GM19023 (cell line): ENCODE data around the gene MBTPS1.

Experiments
- ATAC-seq: cut with Tn5 transposase; IDR thresholded peaks from one replicate; pipeline ENCODE4 v1.9.1; 2021; ENCODE audit warnings: mild to moderate bottlenecking, moderate library complexity; ENCODE audit not compliant: unreplicated experiment

The MBTPS1 gene

DNA sequence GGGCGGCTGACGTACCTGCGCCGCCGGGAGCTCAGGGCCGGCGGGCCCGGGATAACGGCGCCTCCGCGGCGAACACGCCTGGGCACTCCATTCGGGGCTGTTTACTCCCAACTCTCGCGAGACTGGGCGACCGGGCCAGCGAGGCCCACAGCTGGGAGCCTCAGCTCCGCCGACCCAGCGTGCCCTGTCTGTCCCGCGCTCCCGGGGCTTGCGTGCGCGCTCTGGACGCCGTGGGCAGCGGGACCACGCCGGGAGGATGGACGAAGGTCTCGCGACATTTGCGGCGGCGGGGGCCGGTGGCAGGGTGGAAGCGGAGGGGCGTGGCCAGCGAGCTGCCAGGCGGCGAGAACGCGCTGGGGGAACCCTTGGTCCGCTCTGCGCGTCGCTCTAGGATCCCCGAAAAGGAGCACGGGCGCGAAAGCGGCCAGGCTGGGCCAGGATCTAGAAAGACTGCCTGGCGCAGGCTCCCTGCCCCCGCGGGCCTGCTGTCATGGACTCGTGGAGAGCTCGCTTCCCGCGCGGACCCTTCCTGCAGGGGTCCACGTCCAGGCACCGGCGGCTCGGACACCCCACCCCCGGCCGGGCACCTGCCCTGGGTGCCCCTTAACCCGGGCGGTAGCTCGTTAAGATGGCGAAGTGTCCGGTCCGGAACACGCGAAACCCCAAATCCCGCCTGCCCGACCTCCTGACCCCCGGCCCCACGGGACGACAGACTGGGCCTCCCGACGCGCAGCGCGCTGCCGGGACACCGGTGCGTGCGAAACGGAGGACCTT lies at the start of gene MBTPS1:
MBTPS1 (minus strand) TSS at position 223 of the 774 bp plus-strand sequence. CDS start 15,159 bp downstream, outside the sequence.
- peak; percentile 93 for ATAC-seq

DNA sequence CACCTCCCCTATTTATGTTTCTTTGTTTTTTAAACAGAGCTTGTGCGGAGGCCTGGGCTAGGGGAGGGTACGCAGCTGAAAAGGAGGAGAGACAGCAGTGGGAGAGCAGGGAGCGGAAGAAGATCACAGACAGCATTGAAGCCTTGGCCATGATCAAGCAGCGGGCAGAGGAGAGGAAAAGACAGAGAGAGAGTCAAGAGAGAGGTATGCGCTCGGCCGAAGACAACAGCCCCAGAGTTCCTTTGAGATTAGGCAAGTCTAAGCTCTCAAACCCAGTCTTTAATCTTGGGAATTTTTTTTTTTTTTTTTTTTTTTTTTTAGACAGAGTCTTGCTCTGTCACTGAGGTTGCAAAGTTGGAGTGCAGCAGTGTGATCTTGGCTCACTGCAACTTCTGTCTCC lies 49.0 kb upstream of the MBTPS1 start:
- ATAC-seq: no peak

DNA sequence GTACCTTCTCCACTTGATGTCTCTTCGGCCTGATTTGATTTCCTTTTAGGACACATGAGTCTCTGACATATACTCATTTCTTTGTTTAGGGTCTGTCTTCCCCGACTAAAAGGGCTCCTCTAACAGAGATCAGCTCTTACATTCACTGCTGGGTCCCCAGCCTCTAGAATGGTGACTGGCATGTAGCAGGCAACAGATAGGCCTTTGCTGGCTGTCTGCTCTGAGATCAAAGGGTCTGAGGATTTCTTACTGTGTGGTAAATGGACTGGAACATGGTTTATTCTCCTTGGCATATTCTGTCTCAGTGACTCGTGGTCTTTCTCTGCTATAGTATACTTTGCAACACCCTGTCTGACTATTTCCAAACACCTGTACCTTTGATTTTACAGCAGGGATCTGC lies 45.1 kb upstream of the MBTPS1 start:
- ATAC-seq: no peak

DNA sequence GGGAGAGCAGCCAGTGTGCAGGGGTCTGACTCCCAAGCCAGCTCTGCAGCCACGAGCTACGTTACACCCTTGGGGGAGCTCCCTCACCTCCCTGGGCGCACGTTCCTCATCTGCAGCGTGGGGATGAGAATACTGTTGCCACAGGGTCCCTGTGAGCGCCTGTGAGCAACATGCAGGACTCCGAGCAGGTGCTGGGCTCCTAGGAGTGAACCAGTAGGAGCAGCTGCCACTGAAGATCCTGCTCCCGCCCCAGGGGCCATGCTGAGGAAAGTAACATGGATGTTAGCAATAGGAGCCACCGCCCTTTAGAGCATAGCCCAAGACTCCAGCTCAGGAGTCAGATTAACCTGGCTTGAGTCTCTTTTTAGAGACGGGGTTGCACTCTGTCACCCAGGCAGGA lies 44.3 kb upstream of the MBTPS1 start:
- no peak for ATAC-seq

DNA sequence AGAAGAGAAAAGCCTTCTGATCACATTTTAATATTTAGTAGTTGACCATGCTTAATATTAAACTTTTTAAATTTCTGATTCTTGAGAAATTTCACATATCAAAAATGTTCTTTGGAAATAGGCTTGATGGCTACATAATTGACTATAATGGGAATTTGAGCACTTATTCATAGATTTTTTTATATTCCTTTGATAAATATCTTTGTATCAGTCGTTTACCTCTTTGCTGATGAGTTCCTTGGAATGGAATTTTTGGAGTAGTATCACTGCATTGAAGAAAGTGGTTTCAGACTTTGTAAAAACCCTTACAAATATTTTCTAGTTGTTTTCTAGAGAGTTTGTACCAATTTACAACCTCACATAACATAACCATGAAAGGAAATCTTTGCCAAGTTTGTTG lies 43.1 kb upstream of the MBTPS1 start:
- no peak for ATAC-seq

DNA sequence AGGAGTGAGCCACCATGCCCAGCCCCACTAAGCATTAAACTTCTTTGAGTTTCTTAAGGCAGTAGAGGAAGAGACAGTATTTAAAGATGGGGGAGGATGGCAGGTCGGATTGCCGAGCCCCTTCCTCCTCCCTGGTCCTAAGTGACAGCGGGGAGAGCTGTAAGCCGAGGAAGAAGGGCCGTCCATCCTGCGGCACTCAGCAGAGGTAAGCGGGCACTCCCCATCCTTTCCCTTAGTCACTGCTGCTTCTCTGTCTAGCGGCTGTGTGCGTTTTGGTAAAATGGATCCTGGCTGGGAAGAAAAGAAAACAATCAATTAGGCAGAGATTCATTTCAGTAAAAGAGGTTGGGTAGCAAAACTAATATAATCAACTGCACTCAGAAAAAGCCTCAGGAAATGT lies 42.3 kb upstream of the MBTPS1 start:
- ATAC-seq: no peak

DNA sequence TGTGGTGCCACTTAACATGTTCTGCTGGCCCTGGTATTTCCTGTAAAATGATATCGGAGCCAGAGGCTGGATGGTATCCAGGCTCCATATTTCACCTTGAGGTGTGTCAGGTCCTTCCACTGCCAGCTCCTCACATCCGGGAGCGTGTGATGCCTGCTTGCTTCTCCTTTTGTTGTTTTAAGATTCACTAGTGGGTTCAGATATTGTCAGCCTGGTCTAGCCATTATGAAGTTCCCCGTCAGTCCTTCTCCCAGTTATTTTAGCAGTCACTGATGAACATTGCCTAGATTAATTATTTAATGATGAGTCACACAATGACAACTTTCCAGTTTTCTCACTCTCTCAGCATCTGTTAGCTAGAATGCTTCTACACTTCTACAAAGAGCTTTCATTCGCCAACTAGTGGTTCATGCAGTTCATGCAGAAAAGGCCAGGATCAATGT lies 39.6 kb upstream of the MBTPS1 start:
- ATAC-seq: no peak

DNA sequence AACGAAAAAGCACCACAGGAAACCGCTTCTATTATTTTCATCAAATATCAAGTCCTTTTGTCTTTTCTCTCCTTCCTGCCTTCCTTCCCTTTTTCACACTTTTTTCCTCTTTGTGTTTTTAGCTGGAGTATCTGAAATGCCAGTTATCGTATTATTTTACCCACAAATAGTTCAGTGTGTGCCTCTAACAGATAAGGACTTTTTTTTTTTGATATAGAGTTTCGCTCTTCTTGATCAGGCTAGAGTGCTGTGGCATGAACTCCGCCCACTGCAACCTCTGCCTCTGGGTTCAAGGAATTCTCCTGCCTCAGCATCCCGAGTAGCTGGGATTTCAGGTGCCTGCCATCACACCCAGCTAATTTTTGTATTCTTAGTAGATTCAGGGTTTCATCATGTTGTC lies 39.0 kb upstream of the MBTPS1 start:
- ATAC-seq: no peak

DNA sequence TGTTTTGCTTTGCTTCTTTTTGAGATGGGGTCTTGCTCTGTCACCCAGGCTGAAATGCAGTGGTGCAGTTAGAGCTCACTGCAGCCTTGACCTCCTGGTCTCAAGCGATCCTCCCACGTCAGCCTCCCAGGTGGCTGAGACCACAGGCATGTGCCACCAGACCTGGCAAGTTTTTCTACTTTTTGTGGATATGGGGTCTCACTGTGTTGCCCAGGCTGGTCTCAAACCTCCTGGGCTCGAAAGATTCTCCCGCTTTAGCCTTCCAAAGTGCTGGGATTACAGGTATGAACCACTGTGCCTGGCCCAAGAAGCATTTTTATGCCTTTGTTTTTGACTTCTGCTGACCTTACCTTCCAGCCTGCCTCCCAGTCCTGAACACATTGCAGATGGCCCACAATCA lies 38.5 kb upstream of the MBTPS1 start:
- ATAC-seq: no peak

DNA sequence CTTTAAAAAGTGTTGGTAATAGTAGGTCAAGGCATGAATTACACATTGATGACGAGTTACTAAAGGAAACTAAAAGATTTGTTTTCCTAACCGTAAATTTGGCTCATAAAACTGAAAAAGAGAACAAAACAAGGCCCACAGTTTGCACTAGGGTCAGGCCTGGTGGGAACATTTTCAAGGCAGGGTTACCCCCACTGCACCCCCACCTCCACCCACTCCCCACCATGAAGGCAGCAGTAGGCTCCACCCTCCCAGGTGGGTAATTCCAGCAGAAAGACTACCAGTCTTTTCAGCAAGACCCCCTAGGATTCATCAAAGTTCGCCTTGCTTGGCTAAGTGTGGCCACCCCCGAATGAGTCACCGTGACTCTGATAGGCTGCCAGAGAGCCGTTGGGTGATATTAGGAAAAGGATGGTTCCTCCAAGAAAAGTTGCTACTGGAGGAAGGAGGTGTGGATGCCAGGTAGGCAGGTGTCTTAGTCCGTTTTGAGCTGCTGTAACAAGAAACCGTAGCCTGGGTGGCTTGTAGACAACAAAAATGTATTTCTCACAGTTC lies 37.0 kb upstream of the MBTPS1 start:
- ATAC-seq: no peak

DNA sequence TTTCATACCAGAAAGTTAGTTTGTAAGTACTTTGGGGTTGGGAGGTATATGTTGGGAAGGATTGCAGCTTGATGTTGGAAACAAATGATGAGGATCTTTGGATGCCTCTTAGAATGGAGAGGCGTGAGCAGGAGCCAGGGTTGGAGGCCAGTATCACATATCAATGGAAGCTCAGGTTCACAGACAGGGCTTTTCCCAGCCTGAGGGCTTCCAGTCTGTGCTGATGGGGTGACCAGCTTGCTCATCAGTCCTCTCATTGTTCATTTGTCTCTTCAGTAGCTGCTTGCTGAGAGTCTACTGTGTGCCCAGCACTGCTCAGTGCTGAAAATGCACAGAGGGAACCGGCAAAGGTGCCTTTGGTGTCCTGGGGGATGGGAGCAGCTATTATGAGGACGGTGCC lies 34.2 kb upstream of the MBTPS1 start:
- no peak for ATAC-seq

DNA sequence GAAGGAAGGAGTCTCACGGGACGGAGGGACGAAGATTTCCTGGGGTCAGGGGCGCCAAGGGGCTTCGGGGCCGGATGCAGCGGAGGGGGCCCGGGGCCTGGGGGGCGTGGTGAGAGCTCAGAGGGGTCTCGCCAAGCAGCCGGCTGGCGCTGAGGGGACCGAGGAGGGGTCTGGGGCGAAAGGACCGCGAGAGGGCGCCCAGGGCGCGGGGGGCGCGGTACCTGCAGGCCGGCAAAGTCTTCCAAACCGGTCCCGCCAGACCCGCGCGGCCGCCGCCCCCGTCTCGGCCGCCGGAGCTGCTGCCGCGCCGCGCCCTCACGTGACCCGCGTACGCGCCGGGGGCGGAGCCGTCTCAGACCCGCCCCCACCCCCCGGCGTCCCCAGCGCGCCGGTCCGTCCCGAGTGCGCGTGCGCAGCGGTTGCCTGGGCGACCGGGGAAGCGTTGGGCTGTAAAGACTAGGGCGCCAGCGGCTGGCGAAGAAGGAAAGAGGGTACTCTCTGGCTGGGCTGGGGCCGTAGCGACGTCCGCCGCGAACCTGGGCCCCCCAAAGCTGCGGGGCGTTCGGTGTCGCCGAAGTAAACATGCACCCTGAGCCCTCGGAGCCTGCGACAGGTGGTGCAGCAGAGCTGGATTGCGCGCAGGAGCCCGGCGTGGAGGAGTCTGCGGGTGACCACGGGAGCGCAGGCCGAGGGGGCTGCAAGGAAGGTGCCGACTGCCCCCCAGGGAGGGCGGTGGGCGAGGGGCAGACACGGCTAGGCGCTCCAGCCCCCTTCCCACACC lies 28.3 kb upstream of the MBTPS1 start, which contains the start of the genes DNAAF1 and HSDL1:
DNAAF1 (plus strand) TSS at position 450 of the 781 bp plus-strand sequence; CDS start at position 583, 133 bp downstream.
HSDL1 (minus strand) TSS at position 319 of the 781 bp plus-strand sequence. CDS start 13,856 bp downstream, outside the sequence.
- ATAC-seq: peak; percentile 83

DNA sequence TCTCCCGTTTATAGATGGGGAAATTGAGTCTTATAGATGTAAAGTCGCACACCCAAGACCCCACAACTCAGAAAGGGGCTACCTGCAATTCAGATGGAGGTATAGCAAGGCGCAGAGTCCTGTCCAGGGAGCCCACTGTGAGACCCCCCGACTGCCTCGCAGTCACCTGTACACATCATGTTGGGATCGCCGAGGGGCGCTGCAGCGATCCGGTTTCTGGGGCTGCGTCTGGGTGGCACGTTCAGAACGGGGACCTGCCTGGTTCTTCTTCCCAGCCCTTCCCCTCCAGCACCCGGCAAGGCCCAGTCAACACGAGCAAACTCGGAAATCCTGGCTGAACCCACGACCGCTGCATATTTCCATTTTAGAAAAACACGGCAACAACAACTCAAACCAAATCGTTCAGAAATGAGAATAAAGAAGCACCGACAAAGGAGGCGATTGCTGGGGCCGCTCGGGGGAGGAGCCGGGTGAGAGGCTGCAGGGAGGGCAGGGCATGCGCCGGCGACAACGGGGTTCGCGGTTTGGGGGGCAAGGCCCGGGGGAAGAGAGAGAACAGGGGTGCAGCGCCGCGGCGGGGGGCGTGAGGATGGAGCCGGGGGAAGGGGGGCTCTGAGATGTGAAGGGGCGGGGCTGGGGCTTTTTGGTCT lies 27.6 kb upstream of the MBTPS1 start:
- ATAC-seq: peak; percentile 29

DNA sequence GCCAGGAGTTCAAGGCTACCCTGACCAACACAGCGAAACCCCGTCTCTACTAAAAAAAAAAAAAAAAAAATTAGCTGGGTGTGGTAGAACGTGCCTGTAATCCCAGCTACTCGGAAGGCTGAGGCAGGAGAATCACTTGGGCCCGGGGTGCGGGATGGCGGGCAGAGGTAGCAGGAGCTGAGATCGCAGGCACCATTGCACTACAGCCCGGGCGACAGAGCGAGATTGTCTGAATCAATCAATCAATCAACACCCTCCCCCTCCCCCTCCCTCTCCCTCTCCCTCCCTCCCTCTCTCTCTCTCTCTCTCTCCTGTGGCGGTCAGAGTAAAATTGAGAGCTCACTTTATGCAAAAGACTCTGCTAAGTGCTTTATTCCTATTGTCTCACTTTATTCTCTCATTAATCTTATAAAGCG lies 27.1 kb upstream of the MBTPS1 start:
- no peak for ATAC-seq

DNA sequence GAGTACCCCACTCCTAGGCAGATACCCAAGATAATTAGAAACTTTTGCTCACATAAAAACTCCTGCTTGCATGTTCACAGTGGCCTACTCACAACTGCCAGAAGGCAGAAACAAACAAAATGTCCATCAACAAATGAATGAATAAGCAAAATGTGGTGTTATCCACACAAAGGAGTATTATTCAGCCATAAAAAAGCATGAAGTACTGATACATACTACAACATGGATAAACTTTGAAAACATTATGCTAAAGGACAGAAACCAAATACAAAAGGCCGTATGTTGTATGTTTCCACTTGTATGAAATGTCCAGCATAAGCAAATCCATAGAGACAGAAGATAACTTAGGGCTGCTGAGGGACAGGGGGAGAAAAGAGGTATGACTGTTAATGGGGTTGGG lies 26.3 kb upstream of the MBTPS1 start:
- ATAC-seq: no peak

DNA sequence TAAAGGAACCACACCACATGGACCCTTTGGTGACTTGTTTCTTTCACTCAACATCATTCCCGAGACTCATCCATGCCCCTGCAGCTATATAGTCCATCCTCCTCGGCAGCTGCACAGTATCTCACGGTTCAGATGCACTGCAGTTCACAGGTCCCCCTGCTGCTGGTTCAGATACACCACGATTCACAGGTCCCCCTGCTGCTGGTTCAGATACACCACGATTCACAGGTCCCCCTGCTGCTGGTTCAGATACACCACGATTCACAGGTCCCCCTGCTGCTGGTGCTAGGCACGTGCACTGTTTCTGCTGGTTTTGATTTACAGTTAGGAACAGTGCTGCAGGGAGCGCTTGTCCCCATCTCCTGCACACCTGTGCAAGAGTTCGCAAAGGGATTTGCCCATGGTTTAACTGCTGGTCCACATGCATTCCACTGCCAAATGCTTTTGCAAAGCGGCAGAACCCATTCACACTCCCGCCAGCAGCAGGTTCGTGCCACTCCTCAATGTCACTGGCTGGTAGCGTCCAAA lies 24.5 kb upstream of the MBTPS1 start:
- no peak for ATAC-seq

DNA sequence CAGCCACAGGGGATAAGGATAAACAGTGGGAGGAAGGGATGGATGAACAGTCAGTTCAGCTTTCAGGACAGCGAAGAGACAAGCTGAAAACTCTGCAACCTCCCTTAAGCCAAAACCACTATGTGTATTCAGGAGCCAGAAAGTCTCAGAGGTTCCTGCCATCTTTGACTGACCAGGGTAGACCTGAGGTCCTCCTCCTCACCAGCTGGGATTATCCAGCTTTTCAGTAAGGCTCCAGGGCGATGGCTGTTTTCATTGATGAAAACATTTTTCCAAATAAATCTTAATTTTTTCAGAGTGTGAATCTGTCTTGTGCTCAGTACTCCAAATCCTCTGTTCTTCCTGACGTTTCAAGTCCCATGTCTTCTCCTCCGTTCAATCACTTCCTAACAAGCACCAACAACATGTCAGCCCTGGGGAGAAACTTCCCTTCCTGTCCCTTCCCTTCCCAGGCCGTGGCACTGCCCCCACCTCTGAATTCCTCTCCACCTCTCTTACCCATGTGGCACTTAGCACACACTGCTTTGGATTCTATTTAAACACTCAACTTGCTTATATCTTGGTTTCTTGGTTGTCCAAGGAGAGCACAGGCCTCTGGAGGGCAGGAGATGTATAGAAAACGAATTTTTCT lies 23.0 kb upstream of the MBTPS1 start:
- no peak for ATAC-seq

DNA sequence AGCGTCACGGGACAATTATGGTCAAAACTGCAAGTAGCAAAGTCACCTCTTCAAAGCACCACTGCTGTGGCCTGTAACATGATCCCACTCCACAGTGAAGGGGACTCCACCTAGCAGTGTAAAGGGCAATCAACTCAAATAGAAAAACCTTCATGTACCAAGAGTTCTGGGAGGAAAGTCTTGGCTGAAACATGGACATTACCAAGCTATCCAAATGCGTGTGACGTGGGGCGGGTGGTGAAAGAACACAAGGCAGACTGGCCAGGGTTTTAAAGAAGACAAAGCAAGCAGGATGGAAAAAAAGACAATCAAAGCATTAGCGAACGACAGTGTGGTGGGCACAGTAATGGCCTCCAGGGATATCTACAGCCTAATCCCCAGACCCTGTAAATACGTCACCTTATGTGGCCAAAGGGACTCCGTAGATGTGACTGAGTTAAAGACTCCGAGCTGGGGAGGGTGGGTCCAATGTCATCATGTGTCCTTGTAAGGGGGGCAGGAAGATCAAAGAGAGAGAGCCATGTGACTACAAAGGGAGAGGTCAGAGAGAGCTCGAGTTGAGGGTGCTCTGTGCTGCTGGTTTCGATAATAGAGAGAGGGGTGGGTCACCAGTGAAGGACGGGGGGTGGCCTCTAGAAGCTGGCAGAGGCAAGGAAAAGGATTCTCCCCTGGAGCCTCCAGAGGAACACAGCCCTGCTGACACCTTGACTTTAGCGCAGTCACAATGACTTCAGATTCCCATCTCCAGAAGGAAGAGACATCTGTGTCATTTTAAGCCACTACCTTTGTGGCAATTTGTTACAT lies 22.3 kb upstream of the MBTPS1 start:
- peak; percentile 90 for ATAC-seq

DNA sequence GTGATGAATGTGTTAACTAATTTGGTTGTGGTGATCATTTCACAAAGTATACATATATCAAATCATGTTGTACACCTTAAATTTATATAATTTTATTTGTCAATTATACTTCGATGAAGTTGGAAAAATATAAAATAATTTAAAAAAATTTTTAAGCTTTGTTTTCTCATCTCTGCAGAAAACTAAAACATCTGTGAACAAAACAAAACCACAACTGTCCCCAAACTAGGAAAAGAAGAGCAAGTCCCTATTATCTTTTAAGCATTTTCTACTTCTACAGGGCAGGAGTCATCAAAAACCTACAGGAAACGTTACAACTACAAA lies 21.7 kb upstream of the MBTPS1 start:
- ATAC-seq: no peak
